ENCODE data around the gene BTRC.

DNA sequence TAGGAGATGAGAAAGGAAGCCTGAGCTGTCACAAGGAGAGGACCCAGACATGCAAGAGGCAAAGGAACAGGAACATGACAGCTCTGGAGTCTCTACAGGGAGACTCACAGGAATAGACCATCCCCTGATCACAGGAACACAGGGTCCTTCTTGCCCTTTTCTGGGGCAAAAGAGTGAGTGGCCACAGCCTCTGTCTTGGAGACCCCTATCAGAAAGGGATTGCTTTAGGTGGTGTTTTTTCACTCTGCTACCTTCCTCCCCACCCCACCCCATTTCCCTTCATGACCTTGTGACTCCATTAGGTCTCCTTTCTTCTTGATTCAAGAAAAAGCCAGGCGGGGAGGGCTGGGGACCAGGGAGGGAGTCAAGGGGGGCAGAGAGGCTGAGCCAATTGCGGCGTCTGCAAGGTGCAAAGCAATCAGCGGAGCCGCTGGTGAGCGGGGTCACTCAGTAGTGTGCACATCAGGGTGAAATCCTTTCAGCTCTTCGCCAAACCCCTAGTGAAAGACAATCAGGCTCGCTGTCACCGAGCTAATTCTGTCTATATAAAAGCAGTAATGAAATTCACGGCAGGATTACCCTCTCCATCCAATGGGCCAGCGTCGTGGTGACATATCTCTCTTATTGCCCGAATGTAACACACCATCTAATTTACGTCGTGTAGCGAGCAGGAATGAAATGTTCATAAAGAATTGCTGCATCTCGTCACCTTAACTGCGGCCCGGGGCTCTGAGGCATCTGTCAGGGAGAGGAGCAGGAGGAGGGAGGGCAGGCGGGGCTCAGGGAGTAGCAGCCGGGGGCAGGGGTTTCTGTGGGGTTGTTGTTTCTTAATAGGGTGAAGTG lies 31.5 kb upstream of the BTRC start:
- TF ChIP-seq, protein P1, sequence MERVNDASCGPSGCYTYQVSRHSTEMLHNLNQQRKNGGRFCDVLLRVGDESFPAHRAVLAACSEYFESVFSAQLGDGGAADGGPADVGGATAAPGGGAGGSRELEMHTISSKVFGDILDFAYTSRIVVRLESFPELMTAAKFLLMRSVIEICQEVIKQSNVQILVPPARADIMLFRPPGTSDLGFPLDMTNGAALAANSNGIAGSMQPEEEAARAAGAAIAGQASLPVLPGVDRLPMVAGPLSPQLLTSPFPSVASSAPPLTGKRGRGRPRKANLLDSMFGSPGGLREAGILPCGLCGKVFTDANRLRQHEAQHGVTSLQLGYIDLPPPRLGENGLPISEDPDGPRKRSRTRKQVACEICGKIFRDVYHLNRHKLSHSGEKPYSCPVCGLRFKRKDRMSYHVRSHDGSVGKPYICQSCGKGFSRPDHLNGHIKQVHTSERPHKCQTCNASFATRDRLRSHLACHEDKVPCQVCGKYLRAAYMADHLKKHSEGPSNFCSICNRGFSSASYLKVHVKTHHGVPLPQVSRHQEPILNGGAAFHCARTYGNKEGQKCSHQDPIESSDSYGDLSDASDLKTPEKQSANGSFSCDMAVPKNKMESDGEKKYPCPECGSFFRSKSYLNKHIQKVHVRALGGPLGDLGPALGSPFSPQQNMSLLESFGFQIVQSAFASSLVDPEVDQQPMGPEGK (CRISPR knock-in tag; IDR thresholded peaks at IDR 0.05; ENCODE audit: borderline replicate concordance): no peak
- TF ChIP-seq, protein P2, sequence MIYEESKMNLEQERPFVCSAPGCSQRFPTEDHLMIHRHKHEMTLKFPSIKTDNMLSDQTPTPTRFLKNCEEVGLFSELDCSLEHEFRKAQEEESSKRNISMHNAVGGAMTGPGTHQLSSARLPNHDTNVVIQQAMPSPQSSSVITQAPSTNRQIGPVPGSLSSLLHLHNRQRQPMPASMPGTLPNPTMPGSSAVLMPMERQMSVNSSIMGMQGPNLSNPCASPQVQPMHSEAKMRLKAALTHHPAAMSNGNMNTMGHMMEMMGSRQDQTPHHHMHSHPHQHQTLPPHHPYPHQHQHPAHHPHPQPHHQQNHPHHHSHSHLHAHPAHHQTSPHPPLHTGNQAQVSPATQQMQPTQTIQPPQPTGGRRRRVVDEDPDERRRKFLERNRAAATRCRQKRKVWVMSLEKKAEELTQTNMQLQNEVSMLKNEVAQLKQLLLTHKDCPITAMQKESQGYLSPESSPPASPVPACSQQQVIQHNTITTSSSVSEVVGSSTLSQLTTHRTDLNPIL (CRISPR knock-in tag; IDR thresholded peaks at IDR 0.05; ENCODE audit: low read depth): no peak
- TF ChIP-seq, protein P3, sequence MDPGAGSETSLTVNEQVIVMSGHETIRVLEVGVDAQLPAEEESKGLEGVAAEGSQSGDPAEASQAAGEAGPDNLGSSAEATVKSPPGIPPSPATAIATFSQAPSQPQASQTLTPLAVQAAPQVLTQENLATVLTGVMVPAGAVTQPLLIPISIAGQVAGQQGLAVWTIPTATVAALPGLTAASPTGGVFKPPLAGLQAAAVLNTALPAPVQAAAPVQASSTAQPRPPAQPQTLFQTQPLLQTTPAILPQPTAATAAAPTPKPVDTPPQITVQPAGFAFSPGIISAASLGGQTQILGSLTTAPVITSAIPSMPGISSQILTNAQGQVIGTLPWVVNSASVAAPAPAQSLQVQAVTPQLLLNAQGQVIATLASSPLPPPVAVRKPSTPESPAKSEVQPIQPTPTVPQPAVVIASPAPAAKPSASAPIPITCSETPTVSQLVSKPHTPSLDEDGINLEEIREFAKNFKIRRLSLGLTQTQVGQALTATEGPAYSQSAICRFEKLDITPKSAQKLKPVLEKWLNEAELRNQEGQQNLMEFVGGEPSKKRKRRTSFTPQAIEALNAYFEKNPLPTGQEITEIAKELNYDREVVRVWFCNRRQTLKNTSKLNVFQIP (CRISPR knock-in tag; IDR thresholded peaks at IDR 0.05; ENCODE audit: borderline replicate concordance, low read depth): no peak
- TF ChIP-seq ARNTL (CRISPR knock-in tag; IDR thresholded peaks at IDR 0.05; ENCODE audit: borderline replicate concordance, low read depth): no peak
- TF ChIP-seq ZC3H10 (CRISPR knock-in tag; IDR thresholded peaks at IDR 0.05): no peak
- no peak for TF ChIP-seq SNAI2 (CRISPR knock-in tag; IDR thresholded peaks at IDR 0.05)
